SK-N-SH treated with all-trans-retinoic acid at 6 μM for 48 hours (cell line): ENCODE data around the gene COL9A3.

ENCODE experiments used
- BACH2 ChIP-seq: fragments of 250-450 bp; sonication (Bioruptor Pico); IDR thresholded peaks from 2 replicates; pipeline ENCODE4 v1.9.0; 2021; ENCODE audit warnings: mild to moderate bottlenecking, borderline replicate concordance
- CREB5 ChIP-seq: fragments of 250-450 bp; sonication (Bioruptor Pico); IDR thresholded peaks from 2 replicates; pipeline ENCODE4 v1.5.1; 2020; ENCODE audit warnings: low read depth, mild to moderate bottlenecking, moderate library complexity
- ESRRG ChIP-seq: fragments of 250-450 bp; sonication (Bioruptor Pico); IDR thresholded peaks from 2 replicates; pipeline ENCODE4 v1.6.1; 2021; ENCODE audit warnings: mild to moderate bottlenecking
- ISL1 ChIP-seq: fragments of 250-450 bp; sonication (Bioruptor Pico); IDR thresholded peaks from 2 replicates; pipeline ENCODE4 v2.1.2; 2022; ENCODE audit warnings: mild to moderate bottlenecking, moderate library complexity
- PATZ1 ChIP-seq: fragments of 250-450 bp; sonication (Bioruptor Pico); IDR thresholded peaks from 2 replicates; pipeline ENCODE4 v1.8.0; 2020; ENCODE audit warnings: mild to moderate bottlenecking, moderate library complexity, borderline replicate concordance
- PPARA ChIP-seq: fragments of 250-450 bp; sonication (Bioruptor Pico); IDR thresholded peaks from 2 replicates; pipeline ENCODE4 v1.5.0; 2020; ENCODE audit warnings: mild to moderate bottlenecking, borderline replicate concordance
- RARB ChIP-seq: fragments of 250-450 bp; sonication (Bioruptor Pico); IDR thresholded peaks from 2 replicates; pipeline ENCODE4 v1.8.0; 2021; ENCODE audit warnings: mild to moderate bottlenecking, moderate library complexity
- TOX ChIP-seq: fragments of 250-450 bp; sonication (Bioruptor Pico); IDR thresholded peaks from 2 replicates; pipeline ENCODE4 v1.8.0; 2021; ENCODE audit warnings: mild to moderate bottlenecking, moderate library complexity, borderline replicate concordance
- ZFP30 ChIP-seq: fragments of 450-650 bp; formaldehyde crosslinking; IDR thresholded peaks from 2 replicates; pipeline ENCODE4 v1.5.0; 2022; ENCODE audit warnings: mild to moderate bottlenecking, moderate library complexity
- ZNF565 ChIP-seq: fragments of 450-650 bp; formaldehyde crosslinking; conservative IDR thresholded peaks from 2 replicates; pipeline ENCODE4 v1.5.0; 2020; ENCODE audit warnings: low read depth, mild to moderate bottlenecking, moderate library complexity
- ZNF8 ChIP-seq: fragments of 450-650 bp; formaldehyde crosslinking; IDR thresholded peaks from 2 replicates; pipeline ENCODE4 v1.5.0; 2020; ENCODE audit warnings: mild to moderate bottlenecking, moderate library complexity
- TF ChIP-seq, protein P1 (sequence below): fragments of 250-450 bp; sonication (Bioruptor Pico); IDR thresholded peaks from 2 replicates; pipeline ENCODE4 v1.5.0; 2020; ENCODE audit warnings: mild to moderate bottlenecking, moderate library complexity
- TF ChIP-seq, protein P2 (sequence below): fragments of 250-450 bp; sonication (Bioruptor Pico); IDR thresholded peaks from 2 replicates; pipeline ENCODE4 v1.5.1; 2021; ENCODE audit warnings: mild to moderate bottlenecking, moderate library complexity

- no peak for TF ChIP-seq CREB5
- no peak for TF ChIP-seq PATZ1 (CRISPR knock-in tag)
- no peak for TF ChIP-seq PPARA (CRISPR knock-in tag)
- no peak for TF ChIP-seq TOX (CRISPR knock-in tag)
- TF ChIP-seq, protein P1, sequence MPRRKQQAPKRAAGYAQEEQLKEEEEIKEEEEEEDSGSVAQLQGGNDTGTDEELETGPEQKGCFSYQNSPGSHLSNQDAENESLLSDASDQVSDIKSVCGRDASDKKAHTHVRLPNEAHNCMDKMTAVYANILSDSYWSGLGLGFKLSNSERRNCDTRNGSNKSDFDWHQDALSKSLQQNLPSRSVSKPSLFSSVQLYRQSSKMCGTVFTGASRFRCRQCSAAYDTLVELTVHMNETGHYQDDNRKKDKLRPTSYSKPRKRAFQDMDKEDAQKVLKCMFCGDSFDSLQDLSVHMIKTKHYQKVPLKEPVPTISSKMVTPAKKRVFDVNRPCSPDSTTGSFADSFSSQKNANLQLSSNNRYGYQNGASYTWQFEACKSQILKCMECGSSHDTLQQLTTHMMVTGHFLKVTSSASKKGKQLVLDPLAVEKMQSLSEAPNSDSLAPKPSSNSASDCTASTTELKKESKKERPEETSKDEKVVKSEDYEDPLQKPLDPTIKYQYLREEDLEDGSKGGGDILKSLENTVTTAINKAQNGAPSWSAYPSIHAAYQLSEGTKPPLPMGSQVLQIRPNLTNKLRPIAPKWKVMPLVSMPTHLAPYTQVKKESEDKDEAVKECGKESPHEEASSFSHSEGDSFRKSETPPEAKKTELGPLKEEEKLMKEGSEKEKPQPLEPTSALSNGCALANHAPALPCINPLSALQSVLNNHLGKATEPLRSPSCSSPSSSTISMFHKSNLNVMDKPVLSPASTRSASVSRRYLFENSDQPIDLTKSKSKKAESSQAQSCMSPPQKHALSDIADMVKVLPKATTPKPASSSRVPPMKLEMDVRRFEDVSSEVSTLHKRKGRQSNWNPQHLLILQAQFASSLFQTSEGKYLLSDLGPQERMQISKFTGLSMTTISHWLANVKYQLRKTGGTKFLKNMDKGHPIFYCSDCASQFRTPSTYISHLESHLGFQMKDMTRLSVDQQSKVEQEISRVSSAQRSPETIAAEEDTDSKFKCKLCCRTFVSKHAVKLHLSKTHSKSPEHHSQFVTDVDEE (CRISPR knock-in tag) = no peak
- TF ChIP-seq ZFP30 (CRISPR knock-in tag) = no peak
- TF ChIP-seq ISL1 = no peak
- no peak for TF ChIP-seq ZNF565 (CRISPR knock-in tag)
- no peak for TF ChIP-seq BACH2
- no peak for TF ChIP-seq ZNF8 (CRISPR knock-in tag)
- TF ChIP-seq, protein P2, sequence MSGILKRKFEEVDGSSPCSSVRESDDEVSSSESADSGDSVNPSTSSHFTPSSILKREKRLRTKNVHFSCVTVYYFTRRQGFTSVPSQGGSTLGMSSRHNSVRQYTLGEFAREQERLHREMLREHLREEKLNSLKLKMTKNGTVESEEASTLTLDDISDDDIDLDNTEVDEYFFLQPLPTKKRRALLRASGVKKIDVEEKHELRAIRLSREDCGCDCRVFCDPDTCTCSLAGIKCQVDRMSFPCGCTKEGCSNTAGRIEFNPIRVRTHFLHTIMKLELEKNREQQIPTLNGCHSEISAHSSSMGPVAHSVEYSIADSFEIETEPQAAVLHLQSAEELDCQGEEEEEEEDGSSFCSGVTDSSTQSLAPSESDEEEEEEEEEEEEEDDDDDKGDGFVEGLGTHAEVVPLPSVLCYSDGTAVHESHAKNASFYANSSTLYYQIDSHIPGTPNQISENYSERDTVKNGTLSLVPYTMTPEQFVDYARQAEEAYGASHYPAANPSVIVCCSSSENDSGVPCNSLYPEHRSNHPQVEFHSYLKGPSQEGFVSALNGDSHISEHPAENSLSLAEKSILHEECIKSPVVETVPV (CRISPR knock-in tag) = no peak
- no peak for TF ChIP-seq ESRRG (CRISPR knock-in tag)
- no peak for TF ChIP-seq RARB
These were observed 29.5 kb upstream of the COL9A3 start for GRCh38 chr20:62787321-62787720.
